HepG2 (cell line): Measurements from ENCODE around the gene SAMD10. TPM values are rescaled to one million over a fixed set of nuclear protein-coding genes. Genes with fewer than 3 reads are reported as not detected.

Source experiments
- ATAC-seq: fragments of 200-7000 bp; cut with Tn5 transposase; 3 replicates; pipeline ENCODE4 v1.9.1; 2020; ENCODE audit warnings: mild to moderate bottlenecking, moderate library complexity
- BruUV-seq: library from RNA; stranded (reverse); fragments of 400-500 nt; replicated peaks from 2 replicates; lab custom pipeline; 2021; lab: Mats Ljungman, UMichigan
- CTCF ChIA-PET: fragments of 300-600 bp; formaldehyde crosslinking; extraction: SDS; loops from one replicate; lab custom pipeline; 2021; ENCODE audit warnings: low total read pairs, inconsistent platforms, low intra/inter-chr PET ratio; lab: Yijun Ruan, JAX
- POLR2A ChIA-PET: fragments of 350-600 bp; sonication (Branson Sonifier 250); formaldehyde crosslinking; loops from one replicate; lab custom pipeline; 2020; ENCODE audit warnings: antibody characterized with exemption, inconsistent platforms; lab: Yijun Ruan, JAX
- DNase-seq: peaks from one replicate; pipeline ENCODE4 v3.0.0-alpha.2; 2015; ENCODE audit warnings: low spot score
- FAIRE-seq: peaks from 3 replicates; lab custom pipeline; 2011; peaks lifted over from hg19 to GRCh38; lab: Jason Lieb, UNC
- H2AFZ ChIP-seq: one replicate; pipeline ENCODE4 v1.6.1; 2011; ENCODE audit warnings: low read length, inconsistent platforms
- H3K27ac ChIP-seq: fragments of 300-600 bp; 3 replicates; pipeline ENCODE4 v1.8.0; 2011; ENCODE audit warnings: mixed run types, mild to moderate bottlenecking, mixed read lengths, low read length, inconsistent platforms; ENCODE audit not compliant: insufficient read depth; ENCODE audit errors: extremely low read length
- H3K27me3 ChIP-seq, 2 experiments: fragments of 200-600 bp in 1 of 2; 2 replicates in 1 of 2; 3 replicates in 1 of 2; pipeline versions ENCODE4 v1.6.0 to v1.8.0; 2011; ENCODE audit warnings: low read length in 2 of 2, mild to moderate bottlenecking in 2 of 2, moderate library complexity in 2 of 2, inconsistent platforms in 1 of 2; ENCODE audit not compliant: insufficient read depth in 2 of 2, control insufficient read depth in 1 of 2
- H3K36me3 ChIP-seq, 2 experiments: fragments of 200-600 bp in 1 of 2; replicated peaks in 1 of 2; 2 replicates in 1 of 2; 3 replicates in 1 of 2; pipeline versions ENCODE4 v1.5.1 to v1.8.0; 2011; ENCODE audit warnings: low read length in 2 of 2, inconsistent platforms in 1 of 2; ENCODE audit not compliant: insufficient read depth in 2 of 2, control insufficient read depth in 1 of 2
- H3K4me1 ChIP-seq: 2 replicates; pipeline ENCODE4 v1.5.1; 2012; ENCODE audit warnings: low read length, inconsistent platforms; ENCODE audit not compliant: insufficient read depth
- H3K4me2 ChIP-seq: 2 replicates; pipeline ENCODE4 v1.6.0; 2011; ENCODE audit warnings: low read depth, low read length, inconsistent platforms
- H3K4me3 ChIP-seq, 3 experiments: fragments of 200-600 bp in 1 of 3; sonication (generic), shearing (Covaris generic) in 1 of 3; replicated peaks in 1 of 3; 2 replicates each; pipeline ENCODE4 v1.5.1; 2011 to 2016; ENCODE audit warnings: low read length in 3 of 3, inconsistent platforms in 2 of 3, low read depth in 2 of 3, mild to moderate bottlenecking in 2 of 3, control low read depth in 1 of 3, mixed read lengths in 1 of 3; ENCODE audit not compliant: insufficient read depth in 1 of 3
- H3K79me2 ChIP-seq: one replicate; pipeline ENCODE4 v1.6.1; 2011; ENCODE audit warnings: low read length, inconsistent platforms; ENCODE audit not compliant: insufficient read depth
- H3K9ac ChIP-seq: 2 replicates; pipeline ENCODE4 v1.6.0; 2011; ENCODE audit warnings: mild to moderate bottlenecking, low read depth, low read length, inconsistent platforms; ENCODE audit not compliant: insufficient read depth
- H3K9me3 ChIP-seq: 2 replicates; pipeline ENCODE4 v1.5.1; 2012; ENCODE audit warnings: mild to moderate bottlenecking, low read length
- H4K20me1 ChIP-seq: 2 replicates; pipeline ENCODE4 v1.6.0; 2011; ENCODE audit warnings: inconsistent platforms, mild to moderate bottlenecking, low read length, moderate library complexity; ENCODE audit not compliant: insufficient read depth
- ATM ChIP-seq: fragments of 450-650 bp; IDR thresholded peaks from 2 replicates; pipeline ENCODE4 v1.7.1; 2017; ENCODE audit warnings: mild to moderate bottlenecking, borderline replicate concordance
- HNRNPL ChIP-seq: fragments of 200-400 bp; formaldehyde crosslinking; IDR thresholded peaks from 2 replicates; pipeline ENCODE4 v1.6.1; 2017; ENCODE audit warnings: mild to moderate bottlenecking, low read depth, low read length
- KDM1A ChIP-seq: IDR thresholded peaks from 2 replicates; pipeline ENCODE4 v1.6.1; 2016; ENCODE audit warnings: missing compliant biosample characterization
- KDM2A ChIP-seq: sonication (generic); formaldehyde crosslinking; IDR thresholded peaks from 2 replicates; pipeline ENCODE4 v1.4.0; 2020; ENCODE audit warnings: low read depth, missing genetic modification reagents, borderline replicate concordance
- MTA1 ChIP-seq: sonication (generic); formaldehyde crosslinking; IDR thresholded peaks from 2 replicates; pipeline ENCODE4 v1.4.0; 2020; ENCODE audit warnings: missing genetic modification reagents, mild to moderate bottlenecking, borderline replicate concordance
- MYPOP ChIP-seq: sonication (generic); formaldehyde crosslinking; IDR thresholded peaks from 2 replicates; pipeline ENCODE4 v1.8.1; 2023; ENCODE audit warnings: mild to moderate bottlenecking, moderate library complexity, missing genetic modification reagents
- MZF1 ChIP-seq: sonication (generic); formaldehyde crosslinking; IDR thresholded peaks from 2 replicates; pipeline ENCODE4 v1.8.1; 2023; ENCODE audit warnings: mild to moderate bottlenecking, missing genetic modification reagents, borderline replicate concordance
- PAWR ChIP-seq: sonication (generic); formaldehyde crosslinking; IDR thresholded peaks from 2 replicates; pipeline ENCODE4 v1.4.0; 2020; ENCODE audit warnings: missing genetic modification reagents, mild to moderate bottlenecking, borderline replicate concordance
- REST ChIP-seq, 2 experiments: IDR thresholded peaks; 2 replicates each; pipeline ENCODE4 v1.6.1; 2011 to 2012; ENCODE audit warnings: low read length in 2 of 2, borderline replicate concordance in 1 of 2, low read depth in 1 of 2, mild to moderate bottlenecking in 1 of 2, moderate library complexity in 1 of 2
- RFX3 ChIP-seq: IDR thresholded peaks from 2 replicates; pipeline ENCODE4 v1.6.1; 2016; ENCODE audit warnings: missing biosample characterization, missing genetic modification reagents
- SIX1 ChIP-seq: sonication (generic); formaldehyde crosslinking; IDR thresholded peaks from 2 replicates; pipeline ENCODE4 v1.4.0; 2020; ENCODE audit warnings: missing genetic modification reagents, borderline replicate concordance
- TFAP4 ChIP-seq: sonication (generic); IDR thresholded peaks from 2 replicates; pipeline ENCODE4 v1.6.1; 2016; ENCODE audit warnings: low read depth, borderline replicate concordance
- TOE1 ChIP-seq: sonication (generic); formaldehyde crosslinking; IDR thresholded peaks from 2 replicates; pipeline ENCODE4 v1.4.0; 2020; ENCODE audit warnings: mild to moderate bottlenecking, missing genetic modification reagents
- ZNF12 ChIP-seq: sonication (generic); formaldehyde crosslinking; IDR thresholded peaks from 2 replicates; pipeline ENCODE4 v1.5.0; 2020; ENCODE audit warnings: missing genetic modification reagents
- ZNF367 ChIP-seq: sonication (generic); formaldehyde crosslinking; IDR thresholded peaks from 2 replicates; pipeline ENCODE4 v1.4.0; 2020; ENCODE audit warnings: missing genetic modification reagents, borderline replicate concordance
- ZNF441 ChIP-seq: sonication (generic); formaldehyde crosslinking; IDR thresholded peaks from 2 replicates; pipeline ENCODE4 v1.7.0; 2021; ENCODE audit warnings: missing genetic modification reagents, borderline replicate concordance
- ZNF737 ChIP-seq: sonication (generic); formaldehyde crosslinking; IDR thresholded peaks from 2 replicates; pipeline ENCODE4 v1.5.0; 2020; ENCODE audit warnings: missing genetic modification reagents, mild to moderate bottlenecking, borderline replicate concordance
- ZNF816 ChIP-seq: sonication (generic); formaldehyde crosslinking; IDR thresholded peaks from 2 replicates; pipeline ENCODE4 v1.8.0; 2022; ENCODE audit warnings: missing genetic modification reagents, mild to moderate bottlenecking, borderline replicate concordance
- WGBS: methylation state at CpG from one replicate; pipeline ENCODE4 v1.1.6; 2017; ENCODE audit warnings: low lambda C conversion rate; 5-methylcytosine and 5-hydroxymethylcytosine counted together
- in situ Hi-C: cut with HindIII; loops from 2 replicates; pipeline ENCODE4 v1.10.0; 2017; ENCODE audit warnings: low pct_unique_long_range_greater_than_20kb; ENCODE audit not compliant: extremely low pct_ligation_motif_present
- intact Hi-C: fragments of 100-400 bp; cut with micrococcal nuclease; formaldehyde crosslinking; loops from one replicate; pipeline ENCODE4 v1.10.0; 2022; ENCODE audit not compliant: unreplicated experiment
- polyA plus RNA-seq, 8 experiments: library from polyadenylated mRNA; depleted of rRNA in 3 of 8; stranded (reverse) in 7 of 8; unstranded in 1 of 8; fragments of >200 nt; fragmentation: Illumina TruSeq in 4 of 8; extraction: Trizol in 4 of 8; gene quantifications; 2 replicates each; pipeline versions ENCODE4 v1.2.1 to v1.2.3, GENCODE V29; 2011 to 2016; ENCODE audit warnings: low read depth in 4 of 8, missing spikeins in 1 of 8, mixed read lengths in 1 of 8; ENCODE audit not compliant: insufficient read depth in 1 of 8
- total RNA-seq, 5 experiments: library from RNA; depleted of rRNA; stranded (reverse); fragments of >200 nt; fragmentation: Illumina TruSeq; extraction: Trizol; gene quantifications; 2 replicates each; pipeline ENCODE4 v1.2.3, GENCODE V29; 2016; ENCODE audit warnings: low read depth in 1 of 5

The SAMD10 gene
- total and polyA plus RNA-seq, 2 of the 13 experiments (the other 11 are each of a cell fraction or from before 2014, with no cell fraction given): 6.1 to 11.0 TPM

- peak overlapping the region; percentile 92 for H3K27ac ChIP-seq
- intact Hi-C loops: loop anchor here (1.0 kb wide), 3 partner anchors 13 to 42 kb away; partner anchors contain the start of genes C20orf204 and PRPF6
- peak; percentile 100 for TF ChIP-seq HNRNPL
- TF ChIP-seq ZNF441 (CRISPR knock-in tag): no peak
- no peak for TF ChIP-seq ZNF12 (CRISPR knock-in tag)
- no peak for TF ChIP-seq REST (IDR thresholded peaks at IDR 0.05; ENCODE audit: borderline replicate concordance in 1 of 2, low read depth in 1 of 2, low read length in 2 of 2)
- TF ChIP-seq MZF1 (CRISPR knock-in tag): no peak
- no peak for TF ChIP-seq RFX3 (CRISPR knock-in tag)
- no peak for TF ChIP-seq PAWR (CRISPR knock-in tag)
- no peak for TF ChIP-seq ZNF367 (CRISPR knock-in tag)
- peak; percentile 44; the same call in 1 of the 2 replicates for TF ChIP-seq MTA1 (CRISPR knock-in tag)
- TF ChIP-seq TFAP4: no peak
- TF ChIP-seq ATM: no peak
- no peak for TF ChIP-seq KDM1A
- TF ChIP-seq ZNF816 (CRISPR knock-in tag): no peak
- no peak for TF ChIP-seq TOE1 (CRISPR knock-in tag)
- TF ChIP-seq MYPOP (CRISPR knock-in tag): no peak; the same call in 1 of the 2 replicates
- TF ChIP-seq ZNF737 (CRISPR knock-in tag): 0 out of 2 replicates have a peak, but pooled peaks have one; percentile 33
- TF ChIP-seq KDM2A (CRISPR knock-in tag): no peak; the same call in 1 of the 2 replicates
- no peak for TF ChIP-seq SIX1 (CRISPR knock-in tag)
Observed at GRCh38 chr20:64023361-64024140, 44.1 kb upstream of the SAMD10 start.

More at GRCh38 chr20:64023361-64024140, 44.1 kb upstream of the SAMD10 start:
- Histone ChIP-seq H3K4me1 (peaks cover 42% of the 10 kb centered on the region), H4K20me1 (no peaks in the 10 kb centered on the region), H3K36me3 (peaks cover 53 to 76% of the 10 kb centered on the region in 2 experiments), H3K79me2 (peaks cover 4% of the 10 kb centered on the region), H3K9ac (peak overlapping the region; percentile 71), H3K9me3 (no peaks in the 10 kb centered on the region), H2AFZ (no peak overlapping the region), H3K4me3 (peak overlapping the region in 2 of 3 experiments; percentile 17 to 63; a peak in 4 of 6 replicates), H3K4me2 (peak overlapping the region; percentile 84), H3K27me3 (no peaks in the 10 kb centered on the region)
- peak; percentile 68 for ATAC-seq
- DNase-seq: no peak
- POLR2A ChIA-PET: interaction anchor here (0.6 to 5.0 kb wide), 23 partner anchors 9 to 286 kb away, joined by 3 to 81 read pairs (median 4); partner anchors contain the start of genes C20orf204, PRPF6, SAMD10 and SOX18
- CTCF ChIA-PET: interaction anchor here (1.3 kb wide), 1 partner anchor 46 kb away, joined by 4 read pairs; no protein-coding TSS in a partner anchor
- 38% methylated on average over 15 of the region's 15 CpGs for WGBS
- TSS peak; percentile 88 for BruUV-seq
- FAIRE-seq: peak; percentile 12
- in situ Hi-C loops: loop anchor here (5.0 kb wide), 1 partner anchor 41 kb away; the partner anchor contains the start of gene PRPF6
